Heart left ventricle (tissue), 16 donors: ENCODE data around the gene STX10. TPM values are rescaled to one million over a fixed set of nuclear protein-coding genes. Genes with fewer than 3 reads are reported as not detected.
A peak's percentile ranks its signal among the peaks of the same experiment; 100 is the strongest.

Source experiments
- ATAC-seq, 4 donors: fragments of 200-7000 bp; cut with Tn5 transposase; one replicate each; pipeline ENCODE4 v1.9.1; 2020 to 2022; ENCODE audit warnings: moderate library complexity in 4 of 4, mild to moderate bottlenecking in 3 of 4, moderate number of reproducible peaks in 1 of 4
- DNase-seq, 5 donors: peaks; one replicate each; pipeline ENCODE4 v3.0.0-alpha.2; 2020
- H3K27ac ChIP-seq, 12 donors: fragments of 200-600 bp; sonication (generic) in 4 of 12; one replicate each; pipeline versions ENCODE4 v1.5.0 to v1.8.0; 2016 to 2022; ENCODE audit warnings: mild to moderate bottlenecking in 2 of 12
- H3K27me3 ChIP-seq, 9 donors: fragments of 200-600 bp; sonication (generic) in 2 of 9; one replicate each; pipeline versions ENCODE4 v1.5.1 to v1.8.0; 2016 to 2022; ENCODE audit warnings: mild to moderate bottlenecking in 3 of 9
- H3K36me3 ChIP-seq, 9 donors: fragments of 200-600 bp; sonication (generic) in 2 of 9; one replicate each; pipeline versions ENCODE4 v1.5.0 to v1.8.0; 2018 to 2022; ENCODE audit warnings: mild to moderate bottlenecking in 2 of 9
- H3K4me1 ChIP-seq, 12 donors: fragments of 200-600 bp; sonication (generic) in 4 of 12; one replicate each; pipeline versions ENCODE4 v1.5.0 to v1.8.0; 2016 to 2022; ENCODE audit warnings: mild to moderate bottlenecking in 3 of 12
- H3K4me3 ChIP-seq, 12 donors: fragments of 200-600 bp; sonication (generic) in 4 of 12; one replicate each; pipeline versions ENCODE4 v1.5.0 to v1.8.0; 2017 to 2022; ENCODE audit warnings: mild to moderate bottlenecking in 9 of 12, moderate library complexity in 4 of 12
- H3K9me3 ChIP-seq, 12 donors: fragments of 200-600 bp; sonication (generic) in 4 of 12; one replicate each; pipeline versions ENCODE4 v1.5.0 to v1.8.0; 2016 to 2022; ENCODE audit warnings: mild to moderate bottlenecking in 1 of 12
- CTCF ChIP-seq, 12 donors: fragments of 200-600 bp; sonication (generic) in 4 of 12; IDR thresholded peaks; one replicate each; pipeline versions ENCODE4 v1.5.0 to v1.8.0; 2018 to 2022; ENCODE audit warnings: antibody characterized with exemption in 12 of 12, mild to moderate bottlenecking in 5 of 12
- POLR2A ChIP-seq, 2 donors: fragments of 450-650 bp; IDR thresholded peaks; one replicate each; pipeline ENCODE4 v1.6.1; 2017; ENCODE audit warnings: antibody characterized with exemption in 2 of 2, mild to moderate bottlenecking in 2 of 2, moderate library complexity in 2 of 2
- WGBS, 4 donors: extraction: QIAGEN DNeasy Blood & Tissue Kit in 2 of 4; methylation state at CpG; one replicate each; pipeline versions ENCODE4 v1.1.5 to v1.1.7; 2013 to 2018; 5-methylcytosine and 5-hydroxymethylcytosine counted together
- intact Hi-C, 10 donors: fragments of 100-400 bp; cut with DNase I; formaldehyde crosslinking; loops; one replicate each; pipeline versions ENCODE4 v1.11.1 to v1.14.2; 2022
- polyA plus RNA-seq, 2 donors: library from polyadenylated mRNA; stranded (reverse); fragments of 200-250 nt; gene quantifications; one replicate each; pipeline ENCODE4 v1.2.3, GENCODE V29; 2013
- total RNA-seq, 9 donors: library from RNA; depleted of rRNA in 2 of 9; stranded (reverse); fragments of >200 nt in 2 of 9; fragmentation: NEBNext Ultra II Directional in 3 of 9; extraction: Animal tissue kit (Norgen Biotek cat#: 25700) in 3 of 9; gene quantifications; one replicate each; pipeline versions ENCODE4 v1.1.0 to v1.2.4, GENCODE V29; 2016 to 2023
- donor health status: ischemic (EF 13 %, LVEDD 7.1; RV severe dilation, severe dysfunction).
- donor health status: healthy with polysubstance abuse.
- donor health status: DM: no; HTN: yes; CAD: no.
- donor health status: DM: no; HTN: no; CAD: no.
- donor health status: ischemic (EF 25% LVEDD 6.9; RV normal size, moderate dysfunction).
- donor health status: ischemic (EF 25% LVEDD 5.7; RV mildly dilated, moderate dysfunction).
- donor health status: healthy.
- donor health status: DM: yes; HTN: yes; CAD: no.
- donor health status: ischemic (EF 35%, LVEDD 5.7; RV mildly dilated, moderate dysfunction).
- donor health status: nonischemic (EF 11% LVEDD 7.7; RV severe dilation, severe dysfunction).
- donor health status: DM: yes; HTN: yes; CAD: no.
- donor health status: PGD.
- donor health status: ischemic (EF 29% LVEDD 5.4; RV normal size, mild dysfunction).
- donor health status: nonischemic (EF 23%, LVEDD 6.1; RV moderate dilation, normal function).

The STX10 gene
- total and polyA plus RNA-seq, 11 donors, result 24.0 to 64.7 (median 37.2) TPM

DNA sequence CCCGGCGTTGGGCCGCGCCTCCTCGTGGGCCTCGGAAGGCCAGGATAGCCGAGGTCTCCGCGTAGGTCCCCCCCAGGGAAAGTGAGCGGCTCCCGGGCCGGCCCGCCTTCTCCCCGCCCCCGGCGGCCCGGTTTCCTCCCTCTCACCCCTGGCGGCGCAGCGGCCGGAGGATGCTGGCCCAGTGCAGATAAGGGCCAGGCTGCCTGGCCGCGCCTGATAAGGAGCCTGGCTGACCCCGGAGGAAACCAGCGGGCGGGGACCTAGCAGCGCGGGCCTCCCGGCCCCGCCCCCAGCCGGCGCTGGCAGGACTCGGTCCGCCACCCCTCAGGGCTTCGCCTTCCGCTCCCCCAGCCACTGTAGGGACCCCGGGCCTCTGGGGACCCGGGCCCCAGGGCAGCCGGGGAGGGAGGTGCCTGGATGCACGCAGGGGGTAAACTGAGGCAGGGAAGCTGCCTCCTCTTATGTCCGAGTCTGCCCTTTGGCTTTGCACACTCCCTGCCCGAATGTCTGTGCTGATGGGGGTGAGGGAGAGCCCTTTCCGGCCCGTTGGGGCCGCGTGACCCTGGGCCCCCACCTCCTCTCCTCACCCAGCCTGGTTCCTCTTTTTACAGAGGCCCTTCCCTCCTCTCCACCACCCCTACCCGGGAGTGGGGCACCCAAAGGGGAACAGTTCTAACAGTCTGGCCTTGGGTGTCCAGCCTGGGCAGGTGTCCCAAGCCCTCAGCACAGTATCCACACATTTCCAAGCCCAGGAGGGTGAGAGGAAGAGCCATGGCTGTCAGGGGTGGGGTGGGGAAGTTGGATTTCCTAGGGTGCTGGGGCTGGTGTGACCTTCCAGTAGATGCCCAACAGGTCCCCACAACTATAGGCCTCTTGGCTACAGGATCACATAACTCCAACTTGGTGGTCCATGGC lies 47.3 kb downstream of the STX10 start, which contains the start of gene LYL1:
TSS of gene LYL1 (minus strand) at position 193 of the 915 bp plus-strand sequence. CDS start 1,687 bp downstream, outside the sequence.
- DNase-seq (peak; percentile 92 to 95 (median 93)), ATAC-seq (peak; percentile 57 to 84 (median 76))
- Histone ChIP-seq H3K9me3 (no peaks in the 10 kb centered on the region), H3K36me3 (peaks cover 0 to 11% (median 5%) of the 10 kb centered on the region in 9 donors), H3K4me1 (peaks cover 6 to 68% (median 54%) of the 10 kb centered on the region in 12 donors), H3K27me3 (peaks cover 0 to 5% (median 0%) of the 10 kb centered on the region in 9 donors), H3K27ac (peak within 1 kb of the TSS; percentile 72 to 98 (median 92)), H3K4me3 (peak within 1 kb of the TSS; percentile 15 to 75 (median 60))
- intact Hi-C loops, result loop anchor here in 8 of 10 donors (2.0 to 5.0 kb wide), 3 partner anchors 48 to 159 kb away; partner anchors contain the start of genes IER2 (in 7 of the 8) and STX10 (in 7 of the 8)
- TF ChIP-seq CTCF (IDR thresholded peaks at IDR 0.05), result peak in 6 of 12 donors; percentile 7 to 33 (median 18)
- peak in 1 of 2 donors; percentile 61 for TF ChIP-seq POLR2A (IDR thresholded peaks at IDR 0.05)
- WGBS, 4 donors, result 1 to 6% (median 3%) methylated on average over 16 to 47 of the region's 47 CpGs

GRCh38 chr19:13102416-13102665 lies 47.8 kb downstream of the STX10 start:
- DNase-seq, result no peak
- peaks cover 0 to 6% (median 2%) of the 10 kb centered on the region in 9 donors for H3K36me3 ChIP-seq
- TF ChIP-seq CTCF (IDR thresholded peaks at IDR 0.05), result no peak
- peak overlapping the region; percentile 72 to 98 (median 92) for H3K27ac ChIP-seq
- 4 to 12% (median 4%) methylated on average over 4 to 7 of the region's 7 CpGs for WGBS, 4 donors
- H3K4me3 ChIP-seq, result peak overlapping the region; percentile 15 to 75 (median 60)
- intact Hi-C loops, result loop anchor here in 8 of 10 donors (2.0 to 5.0 kb wide), 3 partner anchors 48 to 160 kb away; partner anchors contain the start of genes IER2 (in 7 of the 8) and STX10 (in 7 of the 8)
- H3K27me3 ChIP-seq, result peaks cover 0 to 11% (median 0%) of the 10 kb centered on the region in 9 donors
- peaks cover 6 to 74% (median 58%) of the 10 kb centered on the region in 12 donors for H3K4me1 ChIP-seq
- no peaks in the 10 kb centered on the region for H3K9me3 ChIP-seq
- no peak for ATAC-seq

- peak overlapping the region; percentile 72 to 98 (median 92) for H3K27ac ChIP-seq
- peaks cover 0 to 12% (median 0%) of the 10 kb centered on the region in 9 donors for H3K27me3 ChIP-seq
- WGBS, 4 donors, result 58 to 80% (median 66%) methylated on average over 7 of the region's 7 CpGs
- ATAC-seq, result no peak
- H3K9me3 ChIP-seq, result no peaks in the 10 kb centered on the region
- peaks cover 6 to 79% (median 60%) of the 10 kb centered on the region in 12 donors for H3K4me1 ChIP-seq
- peak overlapping the region; percentile 15 to 75 (median 60) for H3K4me3 ChIP-seq
- DNase-seq, result no peak
- TF ChIP-seq CTCF (IDR thresholded peaks at IDR 0.05) (no peak), POLR2A (IDR thresholded peaks at IDR 0.05) (no peak)
- intact Hi-C loops, result loop anchor here in 8 of 10 donors (2.0 to 5.0 kb wide), 3 partner anchors 49 to 160 kb away; partner anchors contain the start of genes IER2 (in 7 of the 8) and STX10 (in 7 of the 8)
- peaks cover 0 to 5% (median 0%) of the 10 kb centered on the region in 9 donors for H3K36me3 ChIP-seq
Observed at GRCh38 chr19:13101590-13102415, 48.4 kb downstream of the STX10 start.
